GM21526 (cell line): ENCODE results near the gene STYXL2.

Experiments used
- ATAC-seq: cut with Tn5 transposase; IDR thresholded peaks from one replicate; pipeline ENCODE4 v1.9.1; 2021; ENCODE audit warnings: moderate library complexity; ENCODE audit not compliant: unreplicated experiment, low FRiP score

STYXL2 gene

GRCh38 chr1:167105271-167106118 is 11.6 kb downstream of the STYXL2 start:
- no peak for ATAC-seq

GRCh38 chr1:167106119-167106461 is 12.2 kb downstream of the STYXL2 start:
- ATAC-seq: no peak

- ATAC-seq: no peak
Observed at GRCh38 chr1:167107456-167107855, 13.6 kb downstream of the STYXL2 start.

- ATAC-seq: no peak
Observed at GRCh38 chr1:167109125-167109524, 15.2 kb downstream of the STYXL2 start.

GRCh38 chr1:167110586-167110985 is 16.7 kb downstream of the STYXL2 start:
- no peak for ATAC-seq

- no peak for ATAC-seq
Observed at GRCh38 chr1:167111868-167112709, 18.2 kb downstream of the STYXL2 start.

- ATAC-seq: no peak
Observed at GRCh38 chr1:167114725-167115124, 20.9 kb downstream of the STYXL2 start.

- no peak for ATAC-seq
Observed at GRCh38 chr1:167115655-167116054, 21.8 kb downstream of the STYXL2 start.

GRCh38 chr1:167116174-167116573 is 22.3 kb downstream of the STYXL2 start:
- ATAC-seq: no peak

GRCh38 chr1:167117225-167117624 is 23.4 kb downstream of the STYXL2 start:
- ATAC-seq: no peak

- ATAC-seq: no peak
Observed at GRCh38 chr1:167118188-167118587, 24.3 kb downstream of the STYXL2 start.

GRCh38 chr1:167119696-167120095 is 25.8 kb downstream of the STYXL2 start:
- no peak for ATAC-seq

GRCh38 chr1:167120899-167121298 is 27.0 kb downstream of the STYXL2 start:
- no peak for ATAC-seq

GRCh38 chr1:167121375-167122120 is 27.7 kb downstream of the STYXL2 start:
- no peak for ATAC-seq

- ATAC-seq: no peak
Observed at GRCh38 chr1:167122121-167122480, 28.2 kb downstream of the STYXL2 start.

GRCh38 chr1:167122568-167122967 is 28.7 kb downstream of the STYXL2 start:
- no peak for ATAC-seq

GRCh38 chr1:167126317-167126716 is 32.4 kb downstream of the STYXL2 start:
- no peak for ATAC-seq

GRCh38 chr1:167126811-167127210 is 32.9 kb downstream of the STYXL2 start:
- no peak for ATAC-seq

- ATAC-seq: no peak
Observed at GRCh38 chr1:167127236-167127635, 33.4 kb downstream of the STYXL2 start.

- ATAC-seq: no peak
Observed at GRCh38 chr1:167127661-167128060, 33.8 kb downstream of the STYXL2 start.
